ENCODE measurements around the gene ELP4.

GRCh38 chr11:31699066-31699465, 189.5 kb downstream of the ELP4 start:
- TF ChIP-seq CTCF (IDR thresholded peaks at IDR 0.05) = no peak
- TF ChIP-seq POLR2A (IDR thresholded peaks at IDR 0.05) = no peak
